K562 (cell line): Measurements from ENCODE around the gene ELMO1. TPM values are rescaled to one million over a fixed set of nuclear protein-coding genes. Genes with fewer than 3 reads are reported as not detected.

Experiments
- ATAC-seq: fragments of 200-7000 bp; cut with Tn5 transposase; 3 replicates; pipeline ENCODE4 v1.9.1; 2020; ENCODE audit warnings: moderate library complexity
- BruUV-seq: library from RNA; stranded (reverse); fragments of 400-500 nt; replicated peaks from 2 replicates; lab custom pipeline; 2021; lab: Mats Ljungman, UMichigan
- CTCF ChIA-PET: fragments of 300-600 bp; formaldehyde crosslinking; extraction: SDS; loops from one replicate; lab custom pipeline; 2021; ENCODE audit warnings: low intra/inter-chr PET ratio; lab: Yijun Ruan, JAX
- POLR2A ChIA-PET: fragments of 300-600, 350-650 bp; sonication (Branson Sonifier 250); formaldehyde crosslinking; extraction: SDS; loops from one replicate; lab custom pipeline; 2021; ENCODE audit warnings: antibody characterized with exemption, inconsistent platforms; lab: Yijun Ruan, JAX
- DNase-seq, 4 experiments: peaks; one replicate each; pipeline versions ENCODE4 v3.0.0 to v3.0.0-alpha.2; 2011 to 2018; ENCODE audit warnings: low spot score in 3 of 4, mixed read lengths in 3 of 4; ENCODE audit errors: extremely low read depth in 1 of 4
- FAIRE-seq: peaks from 2 replicates; lab custom pipeline; 2011; peaks lifted over from hg19 to GRCh38; lab: Jason Lieb, UNC
- H2AFZ ChIP-seq: 2 replicates; pipeline ENCODE4 v1.6.0; 2011; ENCODE audit warnings: low read depth, low read length, control low read depth, inconsistent platforms
- H3K27ac ChIP-seq: fragments of 200-600 bp; 3 replicates; pipeline ENCODE4 v1.8.0; 2011; ENCODE audit warnings: low read depth, mild to moderate bottlenecking, control low read depth, inconsistent platforms, low read length, moderate library complexity, mixed read lengths; ENCODE audit errors: extremely low read depth
- H3K27me3 ChIP-seq, 2 experiments: fragments of 300-600 bp in 1 of 2; 2 replicates in 1 of 2; 3 replicates in 1 of 2; pipeline versions ENCODE4 v1.6.0 to v1.8.0; 2011; ENCODE audit warnings: inconsistent platforms in 2 of 2, low read length in 2 of 2, mild to moderate bottlenecking in 1 of 2, mixed read lengths in 1 of 2, moderate library complexity in 1 of 2; ENCODE audit not compliant: control insufficient read depth in 2 of 2, insufficient read depth in 2 of 2
- H3K36me3 ChIP-seq: fragments of 300-600 bp; 3 replicates; pipeline ENCODE4 v1.8.0; 2011; ENCODE audit warnings: mild to moderate bottlenecking, low read length, inconsistent platforms; ENCODE audit not compliant: control insufficient read depth, insufficient read depth
- H3K4me1 ChIP-seq, 2 experiments: fragments of 200-600 bp in 1 of 2; replicated peaks in 1 of 2; 2 replicates in 1 of 2; 3 replicates in 1 of 2; pipeline versions ENCODE4 v1.5.1 to v1.8.0; 2011; ENCODE audit warnings: inconsistent platforms in 2 of 2, low read length in 2 of 2, mild to moderate bottlenecking in 1 of 2, mixed read lengths in 1 of 2, moderate library complexity in 1 of 2; ENCODE audit not compliant: control insufficient read depth in 2 of 2, insufficient read depth in 2 of 2
- H3K4me2 ChIP-seq: 2 replicates; pipeline ENCODE4 v1.6.1; 2011; ENCODE audit warnings: low read length, control low read depth, inconsistent platforms, mixed read lengths; ENCODE audit not compliant: insufficient read depth
- H3K4me3 ChIP-seq: fragments of 200-600 bp; sonication (generic), shearing (Covaris generic); 2 replicates; pipeline ENCODE4 v1.5.1; 2016; ENCODE audit warnings: control low read depth, inconsistent platforms
- H3K79me2 ChIP-seq: fragments of 200-600 bp; 3 replicates; pipeline ENCODE4 v1.8.0; 2011; ENCODE audit warnings: low read length, inconsistent platforms; ENCODE audit not compliant: control insufficient read depth, insufficient read depth
- H3K9ac ChIP-seq, 2 experiments: 2 replicates each; pipeline versions ENCODE4 v1.6.0 to v1.6.1; 2011; ENCODE audit warnings: low read depth in 2 of 2, low read length in 2 of 2, control low read depth in 1 of 2, inconsistent platforms in 1 of 2, mild to moderate bottlenecking in 1 of 2, mixed read lengths in 1 of 2; ENCODE audit not compliant: insufficient read depth in 1 of 2
- H3K9me1 ChIP-seq: one replicate; pipeline ENCODE4 v1.6.0; 2011; ENCODE audit warnings: inconsistent platforms, mild to moderate bottlenecking, low read length, moderate library complexity; ENCODE audit not compliant: control insufficient read depth, insufficient read depth
- H3K9me3 ChIP-seq: replicated peaks from 2 replicates; pipeline ENCODE4 v1.5.1; 2011; ENCODE audit warnings: low read depth, low read length, inconsistent platforms; ENCODE audit not compliant: control insufficient read depth, insufficient read depth
- H4K20me1 ChIP-seq: replicated peaks from 2 replicates; pipeline ENCODE4 v1.6.1; 2011; ENCODE audit warnings: low read length, inconsistent platforms, mixed read lengths; ENCODE audit not compliant: control insufficient read depth, insufficient read depth
- ARID1B ChIP-seq: fragments of 450-650 bp; IDR thresholded peaks from 2 replicates; pipeline ENCODE4 v1.6.1; 2016; ENCODE audit warnings: antibody characterized with exemption, mild to moderate bottlenecking, inconsistent platforms
- CBFA2T3 ChIP-seq: fragments of 450-650 bp; IDR thresholded peaks from 2 replicates; pipeline ENCODE4 v1.6.1; 2017
- CREBBP ChIP-seq: IDR thresholded peaks from one replicate; pipeline ENCODE4 v1.6.1; 2012; ENCODE audit warnings: low read depth, mild to moderate bottlenecking, control low read depth, inconsistent platforms, low read length
- DDX20 ChIP-seq: fragments of 450-650 bp; IDR thresholded peaks from 2 replicates; pipeline ENCODE4 v1.6.1; 2016; ENCODE audit warnings: missing genetic modification characterization, low read depth, mild to moderate bottlenecking, missing compliant biosample characterization, moderate library complexity
- HMBOX1 ChIP-seq: sonication (generic); IDR thresholded peaks from 2 replicates; pipeline ENCODE4 v1.6.1; 2016
- PURB ChIP-seq: sonication (generic); formaldehyde crosslinking; IDR thresholded peaks from 2 replicates; pipeline ENCODE4 v1.9.0; 2021; ENCODE audit warnings: low read depth, mild to moderate bottlenecking, missing genetic modification reagents
- SIN3B ChIP-seq: fragments of 450-650 bp; IDR thresholded peaks from 2 replicates; pipeline ENCODE4 v1.6.1; 2017; ENCODE audit warnings: low read depth, mild to moderate bottlenecking, moderate library complexity
- TAF15 ChIP-seq: fragments of 200-400 bp; formaldehyde crosslinking; IDR thresholded peaks from 2 replicates; pipeline ENCODE4 v1.6.1; 2017; ENCODE audit warnings: mild to moderate bottlenecking, low read depth, low read length, moderate library complexity
- ZNF239 ChIP-seq: fragments of 250-450 bp; sonication (Bioruptor Pico); IDR thresholded peaks from 2 replicates; pipeline ENCODE4 v1.4.0; 2020; ENCODE audit warnings: mild to moderate bottlenecking
- WGBS: fragments of 100-300 bp; shearing (Covaris generic); methylation state at CpG from one replicate; pipeline ENCODE4 v1.1.6; 2016; ENCODE audit warnings: low coverage, mixed read lengths; ENCODE audit not compliant: insufficient coverage; ENCODE audit errors: missing lambda C conversion rate; 5-methylcytosine and 5-hydroxymethylcytosine counted together
- in situ Hi-C: fragments of 300-500 bp; cut with MboI; formaldehyde crosslinking; loops from 4 replicates; pipeline ENCODE4 v1.15.0; 2018; ENCODE audit warnings: inconsistent platforms, mixed read lengths
- intact Hi-C: fragments of 100-400 bp; cut with micrococcal nuclease; formaldehyde crosslinking; loops from 2 replicates; pipeline ENCODE4 v1.14.2; 2022
- polyA plus RNA-seq, 8 experiments: library from polyadenylated mRNA; depleted of rRNA in 4 of 8; stranded (reverse) in 5 of 8; unstranded in 3 of 8; fragments of >200 nt; fragmentation: Nextera tagmentation in 2 of 8; fragmentation: Illumina TruSeq in 1 of 8; extraction: Ambion mirVana in 2 of 8; extraction: Trizol in 1 of 8; gene quantifications; 2 replicates each; pipeline versions ENCODE4 v1.2.1 to v1.2.3, GENCODE V29; 2011 to 2014; ENCODE audit warnings: inconsistent platforms in 1 of 8, missing spikeins in 1 of 8
- total RNA-seq, 7 experiments: library from RNA; depleted of rRNA in 6 of 7; stranded (reverse); fragments of >200 nt in 6 of 7; fragmentation: Illumina TruSeq in 2 of 7; extraction: Trizol in 2 of 7; gene quantifications; 2 replicates each; pipeline versions ENCODE4 v1.2.1 to v1.2.3, GENCODE V29; 2011 to 2021; ENCODE audit warnings: low replicate concordance in 1 of 7
- TF ChIP-seq, protein P1 (sequence below), 2 experiments: fragments of 450-650 bp; IDR thresholded peaks; 2 replicates each; pipeline ENCODE4 v1.6.1; 2016; ENCODE audit warnings: mild to moderate bottlenecking in 2 of 2, borderline replicate concordance in 1 of 2, low read depth in 1 of 2, moderate library complexity in 1 of 2
- TF ChIP-seq, protein P2 (sequence below): fragments of 450-650 bp; IDR thresholded peaks from 2 replicates; pipeline ENCODE4 v1.7.0; 2016; ENCODE audit warnings: borderline replicate concordance

ELMO1 gene
- total and polyA plus RNA-seq, 9 of the 15 experiments (the other 6 are each of a cell fraction or from before 2014, with no cell fraction given): 0.36 to 7.2 (median 3.6) TPM

- H3K27ac ChIP-seq: no peak overlapping the region
- no peak overlapping the region for H3K4me2 ChIP-seq
- intact Hi-C loops (no loop called here), in situ Hi-C loops (no loop called here)
- H2AFZ ChIP-seq: no peak overlapping the region
- no peak overlapping the region for H3K4me3 ChIP-seq
- H3K9me3 ChIP-seq: no peaks in the 10 kb centered on the region
- no peaks in the 10 kb centered on the region; a peak in 1 of 5 replicates for H3K4me1 ChIP-seq
- 0% methylated on average over 5 of the region's 5 CpGs for WGBS
- BruUV-seq: no TSS peak
- H4K20me1 ChIP-seq: no peaks in the 10 kb centered on the region
- ChIA-PET POLR2A (no interaction called here), CTCF (no interaction called here)
- no peaks in the 10 kb centered on the region; a peak in 1 of 5 replicates for H3K27me3 ChIP-seq
- no peak for ATAC-seq
- H3K9me1 ChIP-seq: no peaks in the 10 kb centered on the region
- no peak overlapping the region for H3K9ac ChIP-seq
- no peaks in the 10 kb centered on the region for H3K36me3 ChIP-seq
- DNase-seq: peak in 2 of 4 experiments; percentile 5 to 26
- no peaks in the 10 kb centered on the region for H3K79me2 ChIP-seq
- TF ChIP-seq, protein P1, sequence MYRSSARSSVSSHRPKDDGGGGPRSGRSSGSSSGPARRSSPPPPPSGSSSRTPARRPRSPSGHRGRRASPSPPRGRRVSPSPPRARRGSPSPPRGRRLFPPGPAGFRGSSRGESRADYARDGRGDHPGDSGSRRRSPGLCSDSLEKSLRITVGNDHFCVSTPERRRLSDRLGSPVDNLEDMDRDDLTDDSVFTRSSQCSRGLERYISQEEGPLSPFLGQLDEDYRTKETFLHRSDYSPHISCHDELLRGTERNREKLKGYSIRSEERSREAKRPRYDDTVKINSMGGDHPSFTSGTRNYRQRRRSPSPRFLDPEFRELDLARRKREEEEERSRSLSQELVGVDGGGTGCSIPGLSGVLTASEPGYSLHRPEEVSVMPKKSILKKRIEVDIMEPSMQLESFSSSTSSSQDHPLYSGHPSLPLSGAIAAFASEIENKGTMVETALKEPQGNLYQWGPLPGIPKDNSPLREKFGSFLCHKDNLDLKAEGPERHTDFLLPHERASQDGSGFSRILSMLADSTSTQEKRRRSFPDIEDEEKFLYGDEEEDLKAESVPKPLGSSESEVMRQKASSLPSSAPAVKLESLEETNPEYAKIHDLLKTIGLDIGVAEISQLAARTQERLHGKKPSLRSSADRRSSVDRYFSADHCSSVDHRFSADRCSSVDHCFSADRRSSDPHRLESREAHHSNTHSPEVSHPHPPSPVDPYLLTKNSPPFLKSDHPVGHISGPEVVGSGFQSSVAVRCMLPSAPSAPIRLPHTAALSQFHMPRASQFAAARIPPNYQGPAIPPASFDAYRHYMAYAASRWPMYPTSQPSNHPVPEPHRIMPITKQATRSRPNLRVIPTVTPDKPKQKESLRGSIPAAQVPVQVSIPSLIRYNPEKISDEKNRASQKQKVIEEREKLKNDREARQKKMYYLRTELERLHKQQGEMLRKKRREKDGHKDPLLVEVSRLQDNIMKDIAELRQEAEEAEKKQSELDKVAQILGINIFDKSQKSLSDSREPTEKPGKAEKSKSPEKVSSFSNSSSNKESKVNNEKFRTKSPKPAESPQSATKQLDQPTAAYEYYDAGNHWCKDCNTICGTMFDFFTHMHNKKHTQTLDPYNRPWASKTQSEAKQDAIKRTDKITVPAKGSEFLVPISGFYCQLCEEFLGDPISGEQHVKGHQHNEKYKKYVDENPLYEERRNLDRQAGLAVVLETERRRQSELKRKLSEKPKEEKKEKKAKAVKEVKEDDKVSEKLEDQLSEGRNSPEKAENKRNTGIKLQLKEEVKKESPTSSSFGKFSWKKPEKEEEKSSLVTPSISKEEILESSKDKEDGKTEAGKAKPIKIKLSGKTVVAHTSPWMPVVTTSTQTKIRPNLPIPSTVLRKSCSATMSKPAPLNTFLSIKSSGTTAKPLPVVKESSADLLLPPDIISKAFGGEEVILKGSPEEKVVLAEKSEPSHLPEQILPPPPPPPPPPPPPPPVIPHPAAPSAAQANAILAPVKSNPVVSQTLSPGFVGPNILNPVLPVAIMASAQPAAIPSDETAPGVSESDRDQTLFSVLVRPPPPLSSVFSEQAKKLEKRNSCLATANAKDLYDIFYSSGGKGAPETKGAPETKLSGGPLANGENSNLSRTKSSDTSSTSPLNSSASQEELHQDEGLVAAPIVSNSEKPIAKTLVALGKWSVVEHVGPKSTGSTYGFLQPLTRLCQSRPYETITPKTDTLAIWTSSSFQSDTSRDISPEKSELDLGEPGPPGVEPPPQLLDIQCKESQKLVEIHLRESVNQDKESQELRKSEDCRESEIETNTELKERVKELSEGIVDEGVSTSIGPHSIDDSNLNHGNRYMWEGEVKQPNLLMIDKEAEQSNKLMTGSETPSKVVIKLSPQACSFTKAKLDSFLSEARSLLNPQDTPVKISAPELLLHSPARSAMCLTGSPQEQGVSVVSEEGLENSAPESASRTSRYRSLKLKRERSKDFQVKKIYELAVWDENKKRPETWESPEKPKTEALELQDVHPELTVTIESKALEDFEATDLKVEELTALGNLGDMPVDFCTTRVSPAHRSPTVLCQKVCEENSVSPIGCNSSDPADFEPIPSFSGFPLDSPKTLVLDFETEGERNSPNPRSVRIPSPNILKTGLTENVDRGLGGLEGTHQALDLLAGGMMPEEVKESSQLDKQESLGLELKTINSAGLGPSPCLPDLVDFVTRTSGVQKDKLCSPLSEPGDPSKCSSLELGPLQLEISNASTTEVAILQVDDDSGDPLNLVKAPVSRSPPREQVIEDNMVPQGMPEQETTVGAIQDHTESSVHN (IDR thresholded peaks at IDR 0.05; ENCODE audit: borderline replicate concordance in 1 of 2, low read depth in 1 of 2): no peak
- TF ChIP-seq DDX20 (tag) (no peak), TAF15 (no peak), ZNF239 (CRISPR knock-in tag) (peak; percentile 86), HMBOX1 (peak; percentile 49; the same call in 1 of the 2 replicates), PURB (no peak), SIN3B (no peak), ARID1B (0 out of 2 replicates have a peak, but pooled peaks have one; percentile 13), CREBBP (no peak), CBFA2T3 (0 out of 2 replicates have a peak, but pooled peaks have one; percentile 29)
- TF ChIP-seq, protein P2, sequence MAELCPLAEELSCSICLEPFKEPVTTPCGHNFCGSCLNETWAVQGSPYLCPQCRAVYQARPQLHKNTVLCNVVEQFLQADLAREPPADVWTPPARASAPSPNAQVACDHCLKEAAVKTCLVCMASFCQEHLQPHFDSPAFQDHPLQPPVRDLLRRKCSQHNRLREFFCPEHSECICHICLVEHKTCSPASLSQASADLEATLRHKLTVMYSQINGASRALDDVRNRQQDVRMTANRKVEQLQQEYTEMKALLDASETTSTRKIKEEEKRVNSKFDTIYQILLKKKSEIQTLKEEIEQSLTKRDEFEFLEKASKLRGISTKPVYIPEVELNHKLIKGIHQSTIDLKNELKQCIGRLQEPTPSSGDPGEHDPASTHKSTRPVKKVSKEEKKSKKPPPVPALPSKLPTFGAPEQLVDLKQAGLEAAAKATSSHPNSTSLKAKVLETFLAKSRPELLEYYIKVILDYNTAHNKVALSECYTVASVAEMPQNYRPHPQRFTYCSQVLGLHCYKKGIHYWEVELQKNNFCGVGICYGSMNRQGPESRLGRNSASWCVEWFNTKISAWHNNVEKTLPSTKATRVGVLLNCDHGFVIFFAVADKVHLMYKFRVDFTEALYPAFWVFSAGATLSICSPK: no peak
- no peak for FAIRE-seq
Observed at GRCh38 chr7:36928311-36928710, 520.4 kb downstream of the ELMO1 start.
